H1 (cell line): Measurements from ENCODE around the gene PLEKHG3. TPM values are rescaled to one million over a fixed set of nuclear protein-coding genes. Genes with fewer than 3 reads are reported as not detected.

Experiments
- CTCF ChIA-PET: fragments of 300-600 bp; sonication (Branson Sonifier 250); formaldehyde crosslinking; loops from one replicate; lab custom pipeline; 2021; ENCODE audit not compliant: partially characterized antibody; lab: Charles Lee
- POLR2A ChIA-PET: fragments of 300-600 bp; sonication (Branson Sonifier 250); formaldehyde crosslinking; loops from one replicate; lab custom pipeline; 2021; ENCODE audit warnings: inconsistent platforms; ENCODE audit not compliant: partially characterized antibody; lab: Charles Lee
- DNase-seq, 2 experiments: peaks; one replicate each; pipeline versions ENCODE4 v3.0.0 to v3.0.0-alpha.2; 2010 to 2022; ENCODE audit warnings: low spot score in 2 of 2, low read depth in 1 of 2, mixed read lengths in 1 of 2
- FAIRE-seq: peaks from 2 replicates; lab custom pipeline; 2011; peaks lifted over from hg19 to GRCh38; lab: Jason Lieb, UNC
- H2AFZ ChIP-seq: 2 replicates; pipeline ENCODE4 v1.8.1; 2012; ENCODE audit warnings: low read length, inconsistent platforms
- H2AK5ac ChIP-seq: 2 replicates; pipeline ENCODE4 v1.6.1; 2013; ENCODE audit warnings: low read depth, low read length
- H2BK120ac ChIP-seq: replicated peaks from 2 replicates; pipeline ENCODE3; 2013; ENCODE audit warnings: low read depth, low read length, inconsistent platforms
- H2BK12ac ChIP-seq: 2 replicates; pipeline ENCODE4 v1.6.1; 2013; ENCODE audit warnings: low read depth, low read length
- H2BK15ac ChIP-seq: 2 replicates; pipeline ENCODE4 v1.6.1; 2013; ENCODE audit warnings: low read length
- H2BK20ac ChIP-seq: 2 replicates; pipeline ENCODE4 v1.6.1; 2013; ENCODE audit warnings: low read length
- H2BK5ac ChIP-seq: 2 replicates; pipeline ENCODE4 v1.6.1; 2013; ENCODE audit warnings: low read depth, low read length
- H3K14ac ChIP-seq: 2 replicates; pipeline ENCODE4 v1.6.1; 2013; ENCODE audit warnings: inconsistent platforms; ENCODE audit not compliant: insufficient read length
- H3K18ac ChIP-seq: 2 replicates; pipeline ENCODE4 v1.6.1; 2013; ENCODE audit warnings: low read length; ENCODE audit errors: extremely low read depth
- H3K23ac ChIP-seq: 2 replicates; pipeline ENCODE4 v1.6.1; 2013; ENCODE audit warnings: inconsistent platforms; ENCODE audit not compliant: insufficient read length
- H3K23me2 ChIP-seq: 2 replicates; pipeline ENCODE4 v1.6.1; 2013; ENCODE audit warnings: low read depth, low read length
- H3K27ac ChIP-seq: 2 replicates; pipeline ENCODE4 v1.6.1; 2011; ENCODE audit warnings: low read depth, low read length, inconsistent platforms
- H3K27me3 ChIP-seq, 4 experiments: replicated peaks in 1 of 4; 1 replicate in 1 of 4; 2 replicates in 3 of 4; pipeline versions ENCODE4 v1.6.1 to v1.8.1; 2011 to 2013; ENCODE audit warnings: low read length in 3 of 4, mild to moderate bottlenecking in 3 of 4, inconsistent platforms in 2 of 4, mixed read lengths in 2 of 4, moderate library complexity in 1 of 4; ENCODE audit not compliant: control insufficient read depth in 3 of 4, insufficient read depth in 3 of 4; ENCODE audit errors: extremely low read depth in 1 of 4
- H3K36me3 ChIP-seq, 4 experiments: 2 replicates each; pipeline versions ENCODE4 v1.6.1 to v1.8.1; 2011 to 2013; ENCODE audit warnings: mild to moderate bottlenecking in 4 of 4, low read length in 3 of 4, moderate library complexity in 2 of 4, control low read depth in 1 of 4, inconsistent platforms in 1 of 4; ENCODE audit not compliant: insufficient read depth in 4 of 4, control insufficient read depth in 2 of 4
- H3K4ac ChIP-seq: replicated peaks from 2 replicates; pipeline ENCODE3; 2013; ENCODE audit warnings: low read length, low read depth, mixed read lengths, inconsistent platforms; ENCODE audit not compliant: insufficient read length
- H3K4me1 ChIP-seq, 4 experiments: replicated peaks in 1 of 4; 1 replicate in 1 of 4; 2 replicates in 3 of 4; pipeline versions ENCODE4 v1.6.1 to v1.8.1; 2011 to 2013; ENCODE audit warnings: low read length in 3 of 4, inconsistent platforms in 2 of 4, mixed read lengths in 1 of 4; ENCODE audit not compliant: insufficient read depth in 4 of 4, control insufficient read depth in 3 of 4
- H3K4me2 ChIP-seq, 2 experiments: 2 replicates each; pipeline versions ENCODE4 v1.6.1 to v1.8.1; 2011 to 2013; ENCODE audit warnings: low read depth in 2 of 2, low read length in 2 of 2, control low read depth in 1 of 2, inconsistent platforms in 1 of 2, mild to moderate bottlenecking in 1 of 2; ENCODE audit not compliant: insufficient read depth in 1 of 2
- H3K4me3 ChIP-seq, 4 experiments: fragments of 200-600, 300-600 bp in 1 of 4; sonication (generic), shearing (Covaris generic), sonication (Bioruptor Twin) in 1 of 4; 2 replicates each; pipeline versions ENCODE4 v1.5.1 to v1.8.1; 2011 to 2016; ENCODE audit warnings: low read length in 4 of 4, low read depth in 3 of 4, control low read depth in 2 of 4, inconsistent platforms in 2 of 4, mild to moderate bottlenecking in 2 of 4, mixed read lengths in 1 of 4, moderate library complexity in 1 of 4; ENCODE audit not compliant: insufficient read depth in 2 of 4; ENCODE audit errors: extremely low read depth in 1 of 4
- H3K56ac ChIP-seq: replicated peaks from 2 replicates; pipeline ENCODE3; 2013; ENCODE audit warnings: low read depth, mild to moderate bottlenecking, mixed read lengths, low read length, inconsistent platforms; ENCODE audit not compliant: insufficient read length
- H3K79me1 ChIP-seq: 2 replicates; pipeline ENCODE4 v1.6.1; 2013; ENCODE audit warnings: low read depth, low read length, control low read depth
- H3K79me2 ChIP-seq, 2 experiments: 2 replicates each; pipeline versions ENCODE4 v1.6.1 to v1.8.1; 2012 to 2013; ENCODE audit warnings: low read length in 2 of 2, mild to moderate bottlenecking in 2 of 2, inconsistent platforms in 1 of 2; ENCODE audit not compliant: insufficient read depth in 2 of 2, control insufficient read depth in 1 of 2
- H3K9ac ChIP-seq, 4 experiments: replicated peaks in 1 of 4; 1 replicate in 1 of 4; 2 replicates in 3 of 4; pipeline versions ENCODE4 v1.6.1 to v1.8.1; 2011 to 2013; ENCODE audit warnings: low read depth in 3 of 4, low read length in 3 of 4, control low read depth in 2 of 4, mild to moderate bottlenecking in 2 of 4, moderate library complexity in 2 of 4, inconsistent platforms in 1 of 4; ENCODE audit errors: extremely low read depth in 1 of 4
- H3K9me3 ChIP-seq, 2 experiments: 2 replicates each; pipeline versions ENCODE4 v1.6.1 to v1.8.1; 2012 to 2013; ENCODE audit warnings: mild to moderate bottlenecking in 2 of 2, moderate library complexity in 2 of 2, control low read depth in 1 of 2, inconsistent platforms in 1 of 2, low read depth in 1 of 2, low read length in 1 of 2, mixed read lengths in 1 of 2; ENCODE audit not compliant: insufficient read depth in 2 of 2
- H4K20me1 ChIP-seq, 2 experiments: replicated peaks in 1 of 2; 2 replicates each; pipeline versions ENCODE3 to v1.8.1; 2011 to 2013; ENCODE audit warnings: inconsistent platforms in 2 of 2, low read length in 2 of 2, mild to moderate bottlenecking in 1 of 2; ENCODE audit not compliant: insufficient read depth in 2 of 2, control insufficient read depth in 1 of 2
- H4K5ac ChIP-seq: 2 replicates; pipeline ENCODE4 v1.6.1; 2013; ENCODE audit warnings: low read length, low read depth, mixed read lengths, inconsistent platforms; ENCODE audit not compliant: insufficient read length
- H4K8ac ChIP-seq: 2 replicates; pipeline ENCODE4 v1.8.0; 2013; ENCODE audit warnings: mild to moderate bottlenecking, moderate library complexity, low read length, inconsistent platforms; ENCODE audit not compliant: insufficient read depth; ENCODE audit errors: extremely low read depth
- H4K91ac ChIP-seq: replicated peaks from 2 replicates; pipeline ENCODE3; 2013; ENCODE audit warnings: low read length, mixed read lengths, inconsistent platforms; ENCODE audit not compliant: insufficient read length
- BACH1 ChIP-seq: IDR thresholded peaks from 2 replicates; pipeline ENCODE4 v1.6.1; 2012; ENCODE audit warnings: low read length, improper control_type of control experiment
- EZH2 ChIP-seq: fragments of 200-600 bp; sonication (generic); IDR thresholded peaks from 2 replicates; pipeline ENCODE4 v1.7.1; 2012; ENCODE audit warnings: low read depth, mild to moderate bottlenecking, moderate library complexity, low read length, inconsistent platforms; ENCODE audit not compliant: severe bottlenecking
- JUN ChIP-seq: IDR thresholded peaks from 2 replicates; pipeline ENCODE4 v1.6.1; 2011; ENCODE audit warnings: low read depth, mild to moderate bottlenecking, improper control_type of control experiment, low read length
- RAD21 ChIP-seq, 2 experiments: IDR thresholded peaks in 1 of 2; conservative IDR thresholded peaks in 1 of 2; 2 replicates each; pipeline ENCODE4 v1.6.1; 2011; ENCODE audit warnings: low read depth in 2 of 2, low read length in 2 of 2, improper control_type of control experiment in 1 of 2, inconsistent platforms in 1 of 2, mild to moderate bottlenecking in 1 of 2, moderate library complexity in 1 of 2
- RFX5 ChIP-seq: IDR thresholded peaks from 2 replicates; pipeline ENCODE4 v1.6.1; 2011; ENCODE audit warnings: low read depth, low read length, improper control_type of control experiment, borderline replicate concordance
- TAF7 ChIP-seq: optimal IDR thresholded peaks from 2 replicates; pipeline ENCODE3; 2011; ENCODE audit warnings: low read depth, mild to moderate bottlenecking, inconsistent platforms, low read length, moderate library complexity, borderline replicate concordance
- TEAD4 ChIP-seq: IDR thresholded peaks from 2 replicates; pipeline ENCODE4 v1.6.1; 2012; ENCODE audit warnings: low read depth, low read length, inconsistent platforms, mixed read lengths
- WGBS, 2 experiments: shearing (Covaris generic) in 1 of 2; methylation state at CpG; one replicate each; pipeline versions ENCODE4 v1.1.6 to v1.1.7; 2013 to 2015; ENCODE audit warnings: low lambda C conversion rate in 2 of 2, mixed read lengths in 2 of 2, inconsistent platforms in 1 of 2, low coverage in 1 of 2, missing lambda C conversion rate in 1 of 2; ENCODE audit not compliant: insufficient replicate concordance in 2 of 2, insufficient coverage in 1 of 2, insufficient read length in 1 of 2; ENCODE audit errors: extremely low coverage in 1 of 2, missing lambda C conversion rate in 1 of 2; 5-methylcytosine and 5-hydroxymethylcytosine counted together
- polyA plus RNA-seq, 7 experiments: library from polyadenylated mRNA; depleted of rRNA in 3 of 7; stranded (reverse) in 5 of 7; unstranded in 2 of 7; fragments of >200 nt in 5 of 7; fragments of 200-250 nt in 2 of 7; gene quantifications; 1 replicate in 5 of 7; 2 replicates in 1 of 7; 4 replicates in 1 of 7; pipeline versions ENCODE4 v1.2.1 to v1.2.3, GENCODE V29; 2011 to 2013; ENCODE audit warnings: missing spikeins in 2 of 7, mixed read lengths in 2 of 7
- total RNA-seq: library from RNA; stranded (reverse); fragmentation: NEBNext Ultra II Directional; extraction: Animal tissue kit (Norgen Biotek cat#: 25700); gene quantifications from 2 replicates; pipeline ENCODE4 v1.2.1, GENCODE V29; 2021
- TF ChIP-seq, protein P1 (sequence below), 3 experiments: IDR thresholded peaks; 1 replicate in 2 of 3; 2 replicates in 1 of 3; pipeline versions ENCODE4 v1.5.1 to v1.6.1; 2011; ENCODE audit warnings: low read length in 3 of 3, mild to moderate bottlenecking in 3 of 3, inconsistent platforms in 2 of 3, low read depth in 1 of 3, moderate library complexity in 1 of 3; ENCODE audit not compliant: insufficient read depth in 1 of 3; ENCODE audit errors: control extremely low read depth in 1 of 3

The PLEKHG3 gene
- total and polyA plus RNA-seq, 2 of the 8 experiments (the other 6 are each of a cell fraction or from before 2014, with no cell fraction given) = 43.4 to 90.6 TPM

DNA sequence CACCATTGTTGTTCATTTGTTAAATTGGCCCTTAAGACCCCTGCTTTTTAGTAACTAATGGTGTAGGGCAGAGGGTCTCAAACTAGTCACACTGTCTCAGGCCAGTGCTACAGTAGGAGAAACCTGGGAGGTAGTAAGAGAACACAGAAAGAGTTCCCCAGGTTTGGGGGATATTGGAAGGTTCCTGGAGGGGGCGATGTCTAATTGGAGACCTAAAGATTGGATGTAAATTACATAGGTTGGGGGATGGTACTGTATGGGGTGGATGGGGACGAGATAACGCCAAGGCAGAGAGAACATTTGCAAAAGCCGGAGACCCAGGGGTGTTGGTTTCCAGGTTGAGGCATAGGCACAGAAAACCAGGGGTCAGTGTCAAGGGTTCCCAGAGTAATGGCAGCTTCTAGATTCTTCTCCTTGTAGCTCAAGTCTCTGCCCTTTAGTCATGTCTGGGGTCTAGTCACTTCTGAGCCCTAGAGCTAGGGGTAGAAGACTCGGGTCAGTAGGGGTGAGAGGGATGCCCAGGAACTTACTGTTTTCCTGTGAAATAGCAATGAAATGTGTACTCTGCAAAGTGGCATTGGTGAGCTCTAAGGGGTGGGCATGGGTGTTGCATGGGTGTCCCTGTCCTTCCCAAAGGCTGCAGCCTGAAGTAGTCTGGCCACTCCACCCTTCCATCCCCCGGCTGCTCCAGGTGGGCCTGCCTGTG is 21.8 kb downstream of the PLEKHG3 start:
- H3K9me3 ChIP-seq = no peaks in the 10 kb centered on the region
- no peak overlapping the region for H3K14ac ChIP-seq
- H3K56ac ChIP-seq = no peak overlapping the region
- POLR2A ChIA-PET = interaction anchor here (1.3 to 2.5 kb wide), 4 partner anchors 9 to 41 kb away, joined by 3 to 10 read pairs (median 6); no protein-coding TSS in a partner anchor
- H3K36me3 ChIP-seq = peaks cover 4 to 28% (median 20%) of the 10 kb centered on the region in 4 experiments
- no peaks in the 10 kb centered on the region for H3K23me2 ChIP-seq
- peaks cover 16% of the 10 kb centered on the region for H3K79me1 ChIP-seq
- peaks cover 38 to 50% of the 10 kb centered on the region in 2 experiments for H4K20me1 ChIP-seq
- H3K23ac ChIP-seq = no peak overlapping the region
- H3K4me1 ChIP-seq = peaks cover 28 to 49% (median 40%) of the 10 kb centered on the region in 4 experiments
- CTCF ChIA-PET = interaction anchor here (0.6 to 4.0 kb wide), 20 partner anchors 8 to 160 kb away, joined by 3 to 33 read pairs (median 8); partner anchors contain the start of gene PLEKHG3
- no peak overlapping the region; the same call in 1 of the 2 replicates for H2AK5ac ChIP-seq
- H2BK12ac ChIP-seq = 0 out of 2 replicates have a peak overlapping the region, but pooled peaks have one; percentile 27
- H4K5ac ChIP-seq = no peak overlapping the region
- no peak for DNase-seq
- H2BK120ac ChIP-seq = no peak overlapping the region
- peak overlapping the region; percentile 84 for H2BK5ac ChIP-seq
- peak overlapping the region; percentile 59 for H4K91ac ChIP-seq
- H4K8ac ChIP-seq = no peak overlapping the region
- H3K4me3 ChIP-seq = peak overlapping the region in 1 of 4 experiments; percentile 7; a peak in 1 of 8 replicates
- H2AFZ ChIP-seq = no peak overlapping the region
- no peak overlapping the region for H3K18ac ChIP-seq
- peak overlapping the region; percentile 13 to 46; a peak in 2 of 4 replicates for H3K4me2 ChIP-seq
- no peak overlapping the region for H2BK15ac ChIP-seq
- H2BK20ac ChIP-seq = 0 out of 2 replicates have a peak overlapping the region, but pooled peaks have one; percentile 72
- H3K9ac ChIP-seq = no peak overlapping the region
- peaks cover 0 to 79% of the 10 kb centered on the region in 2 experiments; a peak in 2 of 4 replicates for H3K79me2 ChIP-seq
- WGBS, 2 experiments = 70% methylated on average over 6 of the region's 6 CpGs; no CpG with 5 or more reads in 1 of the 2 experiments
- peak overlapping the region; percentile 13 for H3K4ac ChIP-seq
- H3K27me3 ChIP-seq = no peaks in the 10 kb centered on the region
- H3K27ac ChIP-seq = peak overlapping the region; percentile 44; the same call in 1 of the 2 replicates
- FAIRE-seq = no peak
- TF ChIP-seq RAD21 (IDR thresholded peaks at IDR 0.05 in 1 of 2, conservative IDR thresholded peaks at IDR 0.05 in 1 of 2; ENCODE audit: low read depth in 2 of 2, low read length in 2 of 2) (peak; percentile 13 to 32; a peak in 2 of 4 replicates), BACH1 (no peak), TEAD4 (no peak), TAF7 (no peak), EZH2 (no peak), RFX5 (no peak), JUN (no peak)
- TF ChIP-seq, protein P1, sequence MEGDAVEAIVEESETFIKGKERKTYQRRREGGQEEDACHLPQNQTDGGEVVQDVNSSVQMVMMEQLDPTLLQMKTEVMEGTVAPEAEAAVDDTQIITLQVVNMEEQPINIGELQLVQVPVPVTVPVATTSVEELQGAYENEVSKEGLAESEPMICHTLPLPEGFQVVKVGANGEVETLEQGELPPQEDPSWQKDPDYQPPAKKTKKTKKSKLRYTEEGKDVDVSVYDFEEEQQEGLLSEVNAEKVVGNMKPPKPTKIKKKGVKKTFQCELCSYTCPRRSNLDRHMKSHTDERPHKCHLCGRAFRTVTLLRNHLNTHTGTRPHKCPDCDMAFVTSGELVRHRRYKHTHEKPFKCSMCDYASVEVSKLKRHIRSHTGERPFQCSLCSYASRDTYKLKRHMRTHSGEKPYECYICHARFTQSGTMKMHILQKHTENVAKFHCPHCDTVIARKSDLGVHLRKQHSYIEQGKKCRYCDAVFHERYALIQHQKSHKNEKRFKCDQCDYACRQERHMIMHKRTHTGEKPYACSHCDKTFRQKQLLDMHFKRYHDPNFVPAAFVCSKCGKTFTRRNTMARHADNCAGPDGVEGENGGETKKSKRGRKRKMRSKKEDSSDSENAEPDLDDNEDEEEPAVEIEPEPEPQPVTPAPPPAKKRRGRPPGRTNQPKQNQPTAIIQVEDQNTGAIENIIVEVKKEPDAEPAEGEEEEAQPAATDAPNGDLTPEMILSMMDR (IDR thresholded peaks at IDR 0.05; ENCODE audit: control extremely low read depth in 1 of 3, insufficient read depth in 1 of 3, low read depth in 1 of 3, low read length in 3 of 3) = peak in 2 of 3 experiments; percentile 8 to 42; a peak in 2 of 4 replicates
